Body of pancreas (tissue), 4 donors: ENCODE data around the gene KIAA1217. TPM values are rescaled to one million over a fixed set of nuclear protein-coding genes. Genes with fewer than 3 reads are reported as not detected.

Experiments
- ATAC-seq: fragments of 150-250 bp; one replicate; pipeline ENCODE4 v1.9.1; 2016
- DNase-seq, 4 donors: peaks; one replicate each; pipeline ENCODE4 v3.0.0-alpha.2; 2019
- H3K27ac ChIP-seq, 4 donors: fragments of 200-600 bp; sonication (generic); 1 replicate in 3 of 4; 2 replicates in 1 of 4; pipeline versions ENCODE4 v1.5.1 to v1.6.1; 2016 to 2019; ENCODE audit warnings: mild to moderate bottlenecking in 1 of 4, mixed read lengths in 1 of 4, moderate library complexity in 1 of 4
- H3K27me3 ChIP-seq, 2 donors: fragments of 200-600 bp; sonication (generic); one replicate each; pipeline ENCODE4 v1.6.0; 2016; ENCODE audit warnings: mild to moderate bottlenecking in 1 of 2
- H3K36me3 ChIP-seq, 2 donors: fragments of 200-600 bp; sonication (generic); replicated peaks in 1 of 2; 2 replicates each; pipeline ENCODE4 v1.5.1; 2016; ENCODE audit warnings: low read depth in 2 of 2; ENCODE audit not compliant: insufficient read depth in 1 of 2
- H3K4me1 ChIP-seq: fragments of 200-600 bp; sonication (generic); one replicate; pipeline ENCODE4 v1.6.0; 2016
- H3K4me3 ChIP-seq, 2 donors: fragments of 200-600 bp; sonication (generic); 1 replicate in 1 of 2; 2 replicates in 1 of 2; pipeline ENCODE4 v1.5.1; 2016 to 2019
- H3K9me3 ChIP-seq, 3 donors: fragments of 200-600 bp; sonication (generic); 1 replicate in 2 of 3; 2 replicates in 1 of 3; pipeline ENCODE4 v1.5.1; 2016
- POLR2A ChIP-seq, 3 donors: fragments of 450-650 bp; IDR thresholded peaks; one replicate each; pipeline ENCODE4 v1.6.1; 2016; ENCODE audit warnings: antibody characterized with exemption in 3 of 3, mild to moderate bottlenecking in 2 of 3
- whole genome bisulfite sequencing, 2 donors: methylation state at CpG; one replicate each; pipeline ENCODE4 v1.1.5; 2017; 5-methylcytosine and 5-hydroxymethylcytosine counted together
- intact Hi-C: fragments of 100-400 bp; cut with DNase I; formaldehyde crosslinking; loops from one replicate; pipeline ENCODE4 v1.15.1; 2023
- total RNA-seq, 2 donors: library from RNA; depleted of rRNA; stranded (reverse); fragments of >200 nt; gene quantifications; one replicate each; pipeline ENCODE4 v1.1.0, GENCODE V29; 2016
- TF ChIP-seq, protein P1 (sequence below), 7 experiments: fragments of 450-650 bp in 4 of 7; fragments of 200-600 bp in 3 of 7; sonication (generic) in 3 of 7; IDR thresholded peaks; one replicate each; pipeline ENCODE4 v1.5.1; 2016 to 2019; ENCODE audit warnings: antibody characterized with exemption in 7 of 7

KIAA1217 gene, protein sequence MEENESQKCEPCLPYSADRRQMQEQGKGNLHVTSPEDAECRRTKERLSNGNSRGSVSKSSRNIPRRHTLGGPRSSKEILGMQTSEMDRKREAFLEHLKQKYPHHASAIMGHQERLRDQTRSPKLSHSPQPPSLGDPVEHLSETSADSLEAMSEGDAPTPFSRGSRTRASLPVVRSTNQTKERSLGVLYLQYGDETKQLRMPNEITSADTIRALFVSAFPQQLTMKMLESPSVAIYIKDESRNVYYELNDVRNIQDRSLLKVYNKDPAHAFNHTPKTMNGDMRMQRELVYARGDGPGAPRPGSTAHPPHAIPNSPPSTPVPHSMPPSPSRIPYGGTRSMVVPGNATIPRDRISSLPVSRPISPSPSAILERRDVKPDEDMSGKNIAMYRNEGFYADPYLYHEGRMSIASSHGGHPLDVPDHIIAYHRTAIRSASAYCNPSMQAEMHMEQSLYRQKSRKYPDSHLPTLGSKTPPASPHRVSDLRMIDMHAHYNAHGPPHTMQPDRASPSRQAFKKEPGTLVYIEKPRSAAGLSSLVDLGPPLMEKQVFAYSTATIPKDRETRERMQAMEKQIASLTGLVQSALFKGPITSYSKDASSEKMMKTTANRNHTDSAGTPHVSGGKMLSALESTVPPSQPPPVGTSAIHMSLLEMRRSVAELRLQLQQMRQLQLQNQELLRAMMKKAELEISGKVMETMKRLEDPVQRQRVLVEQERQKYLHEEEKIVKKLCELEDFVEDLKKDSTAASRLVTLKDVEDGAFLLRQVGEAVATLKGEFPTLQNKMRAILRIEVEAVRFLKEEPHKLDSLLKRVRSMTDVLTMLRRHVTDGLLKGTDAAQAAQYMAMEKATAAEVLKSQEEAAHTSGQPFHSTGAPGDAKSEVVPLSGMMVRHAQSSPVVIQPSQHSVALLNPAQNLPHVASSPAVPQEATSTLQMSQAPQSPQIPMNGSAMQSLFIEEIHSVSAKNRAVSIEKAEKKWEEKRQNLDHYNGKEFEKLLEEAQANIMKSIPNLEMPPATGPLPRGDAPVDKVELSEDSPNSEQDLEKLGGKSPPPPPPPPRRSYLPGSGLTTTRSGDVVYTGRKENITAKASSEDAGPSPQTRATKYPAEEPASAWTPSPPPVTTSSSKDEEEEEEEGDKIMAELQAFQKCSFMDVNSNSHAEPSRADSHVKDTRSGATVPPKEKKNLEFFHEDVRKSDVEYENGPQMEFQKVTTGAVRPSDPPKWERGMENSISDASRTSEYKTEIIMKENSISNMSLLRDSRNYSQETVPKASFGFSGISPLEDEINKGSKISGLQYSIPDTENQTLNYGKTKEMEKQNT (N-terminal part only)
- 10 to 100 TPM; 25.9 to 36.9 TPM for total RNA-seq

DNA sequence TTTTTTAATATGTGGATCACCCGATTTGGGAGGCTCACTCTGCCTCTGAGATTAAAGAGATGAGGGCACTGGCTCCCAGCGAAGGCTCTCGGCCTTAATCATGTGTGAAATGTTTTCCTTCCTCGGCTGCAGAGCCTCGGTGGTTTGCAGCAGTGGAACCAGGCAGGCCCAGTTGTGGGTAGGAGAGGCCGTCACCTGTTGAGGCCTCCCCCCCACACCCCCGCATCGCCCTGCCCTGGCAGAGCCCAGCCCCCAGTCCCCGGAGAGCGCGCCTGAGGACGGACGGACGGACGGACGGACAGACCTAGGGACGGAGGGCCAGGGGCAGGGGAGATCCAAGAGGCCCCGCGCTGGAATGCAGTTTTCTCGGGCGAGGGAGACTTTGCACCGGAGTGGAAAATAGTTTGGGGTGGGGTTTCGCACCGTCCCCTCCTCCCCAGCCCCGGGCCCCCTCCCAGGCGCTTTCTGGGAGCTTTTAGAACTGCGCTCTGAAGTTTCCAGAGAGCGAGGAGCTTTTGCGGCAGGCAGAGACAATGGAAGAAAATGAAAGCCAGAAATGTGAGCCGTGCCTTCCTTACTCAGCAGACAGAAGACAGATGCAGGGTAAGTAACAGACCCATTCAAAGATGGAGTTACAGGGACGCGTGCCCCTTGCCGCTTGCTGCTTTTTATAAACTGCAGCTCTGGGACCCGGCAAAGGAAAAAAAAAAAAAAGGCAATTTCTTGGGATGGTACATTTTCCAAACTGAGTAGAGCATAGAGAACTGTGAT, at the start of gene KIAA1217:
KIAA1217 (plus strand) TSS at position 478 of the 771 bp plus-strand sequence; CDS start at position 534, 56 bp downstream.
- 0 to 1% methylated on average over 19 to 34 of the region's 34 CpGs for WGBS, 2 donors
- intact Hi-C loops, result no loop called here
- DNase-seq, result peak; percentile 62 to 75 (median 67)
- Histone ChIP-seq H3K4me1 (peaks cover 36% of the 10 kb centered on the region), H3K36me3 (no peaks in the 10 kb centered on the region), H3K27ac (peak within 1 kb of the TSS; percentile 87 to 97 (median 90)), H3K9me3 (no peaks in the 10 kb centered on the region), H3K27me3 (no peaks in the 10 kb centered on the region), H3K4me3 (peak within 1 kb of the TSS; percentile 4 to 30)
- ATAC-seq, result peak; percentile 63
- TF ChIP-seq, protein P1, sequence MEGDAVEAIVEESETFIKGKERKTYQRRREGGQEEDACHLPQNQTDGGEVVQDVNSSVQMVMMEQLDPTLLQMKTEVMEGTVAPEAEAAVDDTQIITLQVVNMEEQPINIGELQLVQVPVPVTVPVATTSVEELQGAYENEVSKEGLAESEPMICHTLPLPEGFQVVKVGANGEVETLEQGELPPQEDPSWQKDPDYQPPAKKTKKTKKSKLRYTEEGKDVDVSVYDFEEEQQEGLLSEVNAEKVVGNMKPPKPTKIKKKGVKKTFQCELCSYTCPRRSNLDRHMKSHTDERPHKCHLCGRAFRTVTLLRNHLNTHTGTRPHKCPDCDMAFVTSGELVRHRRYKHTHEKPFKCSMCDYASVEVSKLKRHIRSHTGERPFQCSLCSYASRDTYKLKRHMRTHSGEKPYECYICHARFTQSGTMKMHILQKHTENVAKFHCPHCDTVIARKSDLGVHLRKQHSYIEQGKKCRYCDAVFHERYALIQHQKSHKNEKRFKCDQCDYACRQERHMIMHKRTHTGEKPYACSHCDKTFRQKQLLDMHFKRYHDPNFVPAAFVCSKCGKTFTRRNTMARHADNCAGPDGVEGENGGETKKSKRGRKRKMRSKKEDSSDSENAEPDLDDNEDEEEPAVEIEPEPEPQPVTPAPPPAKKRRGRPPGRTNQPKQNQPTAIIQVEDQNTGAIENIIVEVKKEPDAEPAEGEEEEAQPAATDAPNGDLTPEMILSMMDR (IDR thresholded peaks at IDR 0.05), result no peak
- TF ChIP-seq POLR2A (IDR thresholded peaks at IDR 0.05), result peak in 2 of 3 donors; percentile 43 to 64

GRCh38 chr10:24162206-24162985, 46.5 kb upstream of the KIAA1217 start:
- H3K27ac ChIP-seq, result no peak overlapping the region
- no peaks in the 10 kb centered on the region for H3K4me1 ChIP-seq
- ATAC-seq (no peak), DNase-seq (no peak)
- no peaks in the 10 kb centered on the region for H3K36me3 ChIP-seq
- 58 to 63% methylated on average over 4 of the region's 4 CpGs for WGBS, 2 donors
- H3K4me3 ChIP-seq, result no peak overlapping the region
- no peaks in the 10 kb centered on the region for H3K9me3 ChIP-seq
- no peak for TF ChIP-seq POLR2A (IDR thresholded peaks at IDR 0.05)
- TF ChIP-seq, protein P1 (IDR thresholded peaks at IDR 0.05), result no peak
- intact Hi-C loops, result no loop called here
- no peaks in the 10 kb centered on the region for H3K27me3 ChIP-seq

GRCh38 chr10:24163485-24163884, 45.5 kb upstream of the KIAA1217 start:
- no peak for ATAC-seq
- Histone ChIP-seq H3K9me3 (no peaks in the 10 kb centered on the region), H3K36me3 (no peaks in the 10 kb centered on the region), H3K4me1 (no peaks in the 10 kb centered on the region), H3K4me3 (no peak overlapping the region), H3K27me3 (no peaks in the 10 kb centered on the region), H3K27ac (no peak overlapping the region)
- TF ChIP-seq, protein P1 (IDR thresholded peaks at IDR 0.05), result no peak
- TF ChIP-seq POLR2A (IDR thresholded peaks at IDR 0.05), result no peak
- no peak for DNase-seq
- 97 to 100% methylated on average over 2 of the region's 2 CpGs for WGBS, 2 donors
- intact Hi-C loops, result no loop called here
